CD4-positive, CD25-positive, alpha-beta regulatory T cell (primary cell): ENCODE measurements around the gene L3HYPDH. TPM values are rescaled to one million over a fixed set of nuclear protein-coding genes. Genes with fewer than 3 reads are reported as not detected.
A peak's percentile ranks its signal among the peaks of the same experiment; 100 is the strongest.

Experiments used
- ATAC-seq, 2 donors: fragments of 150-1000 bp; cut with Tn5 transposase; one replicate each; pipeline ENCODE4 v1.10.0; 2021; ENCODE audit warnings: low read depth in 2 of 2, moderate number of reproducible peaks in 2 of 2, moderate library complexity in 1 of 2
- DNase-seq, 3 donors: peaks; one replicate each; pipeline versions ENCODE4 v3.0.0 to v3.0.0-alpha.2; 2012 to 2022; ENCODE audit warnings: mixed read lengths in 1 of 3
- H3K27ac ChIP-seq: one replicate; pipeline ENCODE4 v1.7.0; 2013; ENCODE audit warnings: mild to moderate bottlenecking, low read length; ENCODE audit not compliant: insufficient read depth, poor library complexity, severe bottlenecking
- H3K27me3 ChIP-seq: one replicate; pipeline ENCODE4 v1.7.0; 2013; ENCODE audit warnings: low read length; ENCODE audit not compliant: control insufficient read depth, insufficient read depth
- H3K36me3 ChIP-seq: one replicate; pipeline ENCODE4 v1.7.0; 2013; ENCODE audit warnings: mild to moderate bottlenecking, low read length, moderate library complexity; ENCODE audit not compliant: control insufficient read depth, insufficient read depth
- H3K4me1 ChIP-seq: 2 replicates; pipeline ENCODE4 v1.7.0; 2013; ENCODE audit warnings: mild to moderate bottlenecking, low read length; ENCODE audit not compliant: insufficient read depth, control insufficient read depth, poor library complexity, severe bottlenecking
- H3K4me3 ChIP-seq: one replicate; pipeline ENCODE4 v1.7.0; 2013; ENCODE audit warnings: low read depth, mild to moderate bottlenecking, low read length, moderate library complexity
- H3K9me3 ChIP-seq, 2 experiments: 1 replicate in 1 of 2; 2 replicates in 1 of 2; pipeline ENCODE4 v1.7.0; 2013; ENCODE audit warnings: low read length in 2 of 2, mild to moderate bottlenecking in 1 of 2, moderate library complexity in 1 of 2; ENCODE audit not compliant: control insufficient read depth in 2 of 2
- H3K27ac Mint-ChIP-seq, 3 donors: one replicate each; pipeline ENCODE4 v1.8.0; 2020 to 2022; ENCODE audit warnings: mild to moderate bottlenecking in 3 of 3, mixed read lengths in 3 of 3, moderate library complexity in 2 of 3
- H3K27me3 Mint-ChIP-seq: one replicate; pipeline ENCODE4 v1.8.0; 2022; ENCODE audit warnings: mild to moderate bottlenecking, mixed read lengths
- H3K36me3 Mint-ChIP-seq: one replicate; pipeline ENCODE4 v1.8.0; 2020; ENCODE audit warnings: mixed read lengths
- H3K4me1 Mint-ChIP-seq, 4 donors: one replicate each; pipeline ENCODE4 v1.8.0; 2020 to 2022; ENCODE audit warnings: mixed read lengths in 4 of 4, mild to moderate bottlenecking in 1 of 4
- H3K4me3 Mint-ChIP-seq, 4 donors: one replicate each; pipeline ENCODE4 v1.8.0; 2020 to 2022; ENCODE audit warnings: mild to moderate bottlenecking in 4 of 4, mixed read lengths in 4 of 4, moderate library complexity in 3 of 4
- H3K9me3 Mint-ChIP-seq, 7 donors: one replicate each; pipeline ENCODE4 v1.8.0; 2020 to 2022; ENCODE audit warnings: mixed read lengths in 7 of 7, mild to moderate bottlenecking in 3 of 7, moderate library complexity in 2 of 7
- polyA plus RNA-seq, 4 donors: library from polyadenylated mRNA; unstranded; fragments of 300-500 nt; fragmentation: Illumina TruSeq; gene quantifications; one replicate each; pipeline ENCODE4 v1.2.3, GENCODE V29; 2021
- total RNA-seq: library from RNA; stranded (reverse); gene quantifications from one replicate; pipeline ENCODE4 v1.2.3, GENCODE V29; 2022

Gene L3HYPDH
- 20.6 TPM for total RNA-seq
- polyA plus RNA-seq = 1 to 10 TPM; 3.5 to 7.0 (median 5.0) TPM

DNA sequence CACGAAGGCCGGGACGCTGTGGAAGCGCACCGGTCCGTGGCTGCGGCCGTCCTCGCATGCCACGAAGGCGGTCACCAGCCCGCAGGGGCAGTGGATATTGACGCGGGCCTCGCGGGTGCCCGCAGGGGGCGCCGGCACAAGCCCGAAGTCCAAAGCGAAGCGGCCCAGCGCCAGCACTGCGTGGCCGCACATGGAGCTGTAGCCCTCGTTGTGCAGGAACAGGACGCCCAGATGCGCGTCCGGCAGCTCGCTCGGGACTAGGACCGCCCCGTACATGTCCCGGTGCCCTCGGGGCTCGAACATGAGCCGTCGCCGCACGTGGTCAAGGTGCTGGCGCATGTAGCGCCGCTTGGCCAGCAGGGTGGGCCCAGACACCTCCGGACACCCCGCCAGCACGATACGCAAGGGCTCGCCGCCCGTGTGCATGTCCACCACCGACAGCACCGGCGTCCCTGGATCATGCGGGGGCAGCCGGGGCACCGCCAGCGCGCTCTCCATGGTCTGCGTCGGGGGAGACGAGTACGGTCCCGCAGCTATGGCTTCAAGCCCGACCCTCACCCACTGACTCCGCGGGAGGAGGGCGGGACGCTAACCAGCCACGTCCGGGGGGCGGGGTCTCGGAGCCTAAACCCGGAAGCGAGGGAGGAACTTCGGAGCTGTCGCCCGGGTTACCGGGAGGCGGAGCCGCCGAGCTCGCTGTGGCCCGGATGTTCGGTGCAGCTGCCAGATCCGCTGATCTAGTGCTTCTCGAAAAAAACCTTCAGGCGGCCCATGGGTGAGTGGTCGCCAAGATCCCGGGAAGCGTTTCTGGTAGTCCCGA is at the start of gene L3HYPDH, which contains the start of gene JKAMP:
Gene L3HYPDH, minus strand, starts transcription at position 590 of the 820 bp plus-strand sequence. Its CDS starts 92 bp downstream, at position 498.
Gene JKAMP, plus strand, starts transcription at position 699 of the 820 bp plus-strand sequence. Its CDS starts 73 bp downstream, at position 772.
- peaks cover 28 to 74% (median 57%) of the 10 kb centered on the region in 4 donors for H3K4me1 Mint-ChIP-seq

DNA sequence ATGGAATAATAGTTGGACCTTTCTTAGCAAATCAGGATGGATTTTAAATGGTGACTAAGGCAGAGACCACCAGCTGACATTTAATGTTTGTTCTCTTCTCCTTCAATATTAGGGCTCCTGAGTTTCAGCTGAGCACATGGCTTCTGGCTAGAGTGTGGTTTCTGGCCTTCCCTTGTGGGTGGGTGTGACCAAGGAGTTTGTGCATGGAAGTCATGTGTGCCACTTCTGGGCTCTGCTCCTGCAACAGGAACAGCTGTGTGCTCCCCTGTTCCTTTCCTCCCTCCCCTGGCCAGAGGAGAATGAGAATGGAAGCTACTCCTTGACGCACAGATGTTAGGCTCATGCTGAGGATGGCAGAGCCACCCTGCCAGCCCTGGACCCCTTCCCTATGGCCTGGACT is 48.2 kb upstream of the L3HYPDH start:
- no peaks in the 10 kb centered on the region for H3K36me3 ChIP-seq
- H3K27ac ChIP-seq = no peak overlapping the region
- H3K9me3 ChIP-seq = peaks cover 0 to 9% of the 10 kb centered on the region in 2 experiments
- no peaks in the 10 kb centered on the region for H3K36me3 Mint-ChIP-seq
- no peak overlapping the region for H3K27ac Mint-ChIP-seq
- no peaks in the 10 kb centered on the region for H3K4me1 ChIP-seq
- ATAC-seq = no peak
- no peaks in the 10 kb centered on the region for H3K4me1 Mint-ChIP-seq
- peaks cover 0 to 10% (median 4%) of the 10 kb centered on the region in 7 donors for H3K9me3 Mint-ChIP-seq
- H3K4me3 Mint-ChIP-seq = no peak overlapping the region
- H3K27me3 ChIP-seq = peaks cover 2% of the 10 kb centered on the region
- no peak overlapping the region for H3K4me3 ChIP-seq
- peaks cover 28% of the 10 kb centered on the region for H3K27me3 Mint-ChIP-seq
- no peak for DNase-seq

More for the DNA sequence above, at the start of gene L3HYPDH, which contains the start of gene JKAMP:
- Histone ChIP-seq H3K27me3 (no peaks in the 10 kb centered on the region), H3K4me1 (peaks cover 55% of the 10 kb centered on the region), H3K4me3 (peak within 1 kb of the TSS; percentile 98), H3K9me3 (no peaks in the 10 kb centered on the region), H3K36me3 (peaks cover 16% of the 10 kb centered on the region), H3K27ac (peak within 1 kb of the TSS; percentile 73)
- Mint-ChIP-seq H3K9me3 (no peaks in the 10 kb centered on the region), H3K36me3 (peaks cover 12% of the 10 kb centered on the region), H3K4me3 (peak within 1 kb of the TSS; percentile 89 to 97 (median 96)), H3K27ac (peak within 1 kb of the TSS; percentile 54 to 95 (median 94)), H3K27me3 (peaks cover 4% of the 10 kb centered on the region)
- peak; percentile 96 to 98 (median 97) for DNase-seq
- ATAC-seq = peak; percentile 94 to 96

DNA sequence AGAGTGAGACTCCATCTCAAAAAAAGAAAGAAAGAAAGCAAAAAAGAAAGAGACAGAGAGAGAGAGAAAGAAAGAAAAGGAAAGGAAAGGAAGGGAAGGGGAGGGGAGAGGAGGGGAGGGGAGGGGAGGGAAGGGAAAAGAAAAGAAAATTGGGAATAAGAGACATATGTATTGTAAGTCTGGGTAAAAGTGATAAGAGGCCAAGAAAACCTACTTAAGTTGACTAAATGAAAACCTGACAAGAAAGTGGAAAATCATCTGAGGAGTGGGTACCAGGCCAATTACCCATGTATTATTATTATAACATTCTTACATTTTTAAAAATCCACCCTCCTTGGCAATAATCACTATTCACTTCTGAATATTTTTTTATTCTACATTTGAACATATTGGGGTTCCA is 46.1 kb upstream of the L3HYPDH start:
- Mint-ChIP-seq H3K27me3 (peaks cover 30% of the 10 kb centered on the region), H3K4me3 (no peak overlapping the region), H3K36me3 (no peaks in the 10 kb centered on the region), H3K4me1 (no peaks in the 10 kb centered on the region), H3K27ac (no peak overlapping the region), H3K9me3 (peaks cover 0 to 10% (median 4%) of the 10 kb centered on the region in 7 donors)
- Histone ChIP-seq H3K9me3 (peaks cover 0 to 9% of the 10 kb centered on the region in 2 experiments), H3K4me1 (no peaks in the 10 kb centered on the region), H3K27ac (no peak overlapping the region), H3K27me3 (peaks cover 2% of the 10 kb centered on the region), H3K36me3 (no peaks in the 10 kb centered on the region), H3K4me3 (no peak overlapping the region)
- ATAC-seq = no peak
- no peak for DNase-seq

DNA sequence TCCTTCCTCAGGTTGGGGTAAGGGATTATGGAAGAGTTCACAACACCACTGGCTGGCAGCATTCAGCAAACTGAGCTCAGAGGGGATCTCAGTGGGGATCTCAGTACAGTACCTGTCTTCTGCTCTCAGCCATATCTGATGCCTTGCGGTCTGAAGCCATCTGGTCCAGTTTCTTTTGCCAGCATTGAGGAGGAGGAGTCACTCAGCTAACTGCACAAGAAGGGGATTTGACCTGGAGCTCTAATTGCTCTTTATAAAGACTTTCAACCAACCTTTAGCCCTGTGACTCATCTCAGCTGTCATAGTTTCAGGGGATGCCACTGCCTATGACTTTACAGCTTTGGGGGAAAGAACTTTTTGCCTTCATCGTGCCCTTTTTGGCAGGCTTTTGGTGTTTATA is 45.0 kb upstream of the L3HYPDH start:
- peaks cover 0 to 10% (median 4%) of the 10 kb centered on the region in 7 donors for H3K9me3 Mint-ChIP-seq
- H3K27me3 ChIP-seq = peaks cover 2% of the 10 kb centered on the region
- H3K4me3 ChIP-seq = no peak overlapping the region
- no peaks in the 10 kb centered on the region for H3K4me1 Mint-ChIP-seq
- H3K4me1 ChIP-seq = no peaks in the 10 kb centered on the region
- no peak overlapping the region for H3K27ac ChIP-seq
- H3K9me3 ChIP-seq = peaks cover 0 to 9% of the 10 kb centered on the region in 2 experiments
- no peaks in the 10 kb centered on the region for H3K36me3 ChIP-seq
- no peak overlapping the region for H3K27ac Mint-ChIP-seq
- H3K36me3 Mint-ChIP-seq = no peaks in the 10 kb centered on the region
- ATAC-seq (no peak), DNase-seq (no peak)
- peaks cover 36% of the 10 kb centered on the region for H3K27me3 Mint-ChIP-seq
- no peak overlapping the region for H3K4me3 Mint-ChIP-seq

DNA sequence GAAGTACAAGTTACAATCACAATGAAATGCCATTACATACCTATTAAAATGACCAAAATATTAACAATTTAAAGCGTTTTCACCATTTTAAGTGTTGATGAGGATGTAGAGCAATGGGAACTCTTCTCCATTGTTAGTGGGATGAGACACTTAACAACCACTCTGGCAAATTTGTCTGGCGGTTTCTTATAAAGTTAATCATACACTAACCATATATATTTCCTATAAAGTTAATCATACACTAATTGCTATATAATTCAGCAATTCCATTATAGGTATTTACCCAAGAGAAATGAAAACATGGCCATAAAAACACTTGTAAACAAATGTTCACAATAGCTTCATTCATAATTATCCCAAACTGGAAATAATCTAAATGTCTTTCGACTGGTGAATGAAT is 36.0 kb upstream of the L3HYPDH start:
- no peak overlapping the region for H3K4me3 ChIP-seq
- H3K4me1 Mint-ChIP-seq = no peaks in the 10 kb centered on the region
- H3K27ac Mint-ChIP-seq = no peak overlapping the region
- H3K36me3 Mint-ChIP-seq = no peaks in the 10 kb centered on the region
- no peak overlapping the region for H3K4me3 Mint-ChIP-seq
- no peaks in the 10 kb centered on the region for H3K9me3 ChIP-seq
- no peaks in the 10 kb centered on the region for H3K36me3 ChIP-seq
- peaks cover 27% of the 10 kb centered on the region for H3K27me3 Mint-ChIP-seq
- H3K9me3 Mint-ChIP-seq = peaks cover 0 to 3% (median 0%) of the 10 kb centered on the region in 7 donors
- no peak for DNase-seq
- H3K27me3 ChIP-seq = no peaks in the 10 kb centered on the region
- H3K4me1 ChIP-seq = no peaks in the 10 kb centered on the region
- no peak overlapping the region for H3K27ac ChIP-seq
- ATAC-seq = no peak

DNA sequence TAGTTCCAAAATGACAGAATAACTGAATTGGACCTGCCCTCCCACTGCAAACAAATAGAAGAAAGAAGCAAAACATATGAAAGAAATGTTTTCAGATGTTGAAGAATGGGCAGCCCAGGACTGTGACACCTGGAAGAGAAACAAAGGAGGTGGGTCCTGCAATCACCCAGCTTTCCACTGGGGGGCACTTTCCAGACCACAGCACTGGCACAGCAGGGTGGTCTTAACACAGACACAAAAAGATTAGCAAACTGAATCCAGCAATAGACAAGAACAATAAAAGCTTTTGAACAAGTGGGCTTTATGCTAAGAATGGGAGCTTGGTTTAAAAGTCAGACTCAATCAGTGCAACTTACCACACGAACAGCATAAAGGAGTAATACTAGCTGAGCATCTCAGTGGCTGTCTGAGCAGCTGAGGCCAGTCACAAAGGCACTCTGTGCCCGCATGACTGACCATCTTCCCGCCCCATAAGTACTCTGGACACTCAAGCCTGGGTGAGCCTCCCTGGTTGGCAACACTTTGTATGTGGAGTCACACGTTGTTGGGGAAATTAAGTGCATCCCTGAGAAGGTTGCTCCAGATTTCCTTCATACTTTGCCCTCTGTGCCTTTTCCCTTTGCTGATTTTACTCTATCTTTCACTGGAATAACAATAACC is 27.8 kb upstream of the L3HYPDH start:
- H3K4me1 ChIP-seq = no peaks in the 10 kb centered on the region
- H3K9me3 Mint-ChIP-seq = peaks cover 0 to 3% (median 0%) of the 10 kb centered on the region in 7 donors
- H3K4me1 Mint-ChIP-seq = no peaks in the 10 kb centered on the region
- H3K27me3 Mint-ChIP-seq = peaks cover 14% of the 10 kb centered on the region
- no peak overlapping the region for H3K4me3 ChIP-seq
- no peak overlapping the region for H3K27ac Mint-ChIP-seq
- no peak overlapping the region for H3K4me3 Mint-ChIP-seq
- no peak overlapping the region for H3K27ac ChIP-seq
- no peaks in the 10 kb centered on the region for H3K36me3 Mint-ChIP-seq
- no peaks in the 10 kb centered on the region for H3K36me3 ChIP-seq
- DNase-seq (no peak), ATAC-seq (no peak)
- no peaks in the 10 kb centered on the region for H3K9me3 ChIP-seq
- H3K27me3 ChIP-seq = peaks cover 4% of the 10 kb centered on the region

DNA sequence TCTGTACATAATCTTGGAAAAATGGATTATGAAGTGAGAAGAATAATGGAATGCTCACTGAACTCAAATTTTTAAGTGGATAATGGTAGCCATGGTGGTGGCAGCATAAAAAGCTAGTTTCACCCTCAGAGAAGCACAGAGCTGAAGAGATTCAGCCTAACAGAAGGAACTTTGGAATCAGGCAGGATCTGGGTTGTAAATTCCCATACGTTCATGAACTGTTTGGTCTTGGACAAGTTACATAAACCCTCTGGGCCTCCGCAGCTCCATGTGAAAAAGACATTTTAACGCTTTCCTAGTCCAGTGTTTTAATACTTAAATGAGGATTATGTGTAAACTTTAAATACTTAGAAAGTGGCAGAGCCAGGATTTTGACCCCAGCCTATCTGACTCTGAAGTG is 26.8 kb upstream of the L3HYPDH start:
- DNase-seq = no peak
- Histone ChIP-seq H3K4me3 (no peak overlapping the region), H3K27me3 (peaks cover 4% of the 10 kb centered on the region), H3K9me3 (no peaks in the 10 kb centered on the region), H3K27ac (no peak overlapping the region), H3K4me1 (no peaks in the 10 kb centered on the region), H3K36me3 (no peaks in the 10 kb centered on the region)
- Mint-ChIP-seq H3K4me3 (no peak overlapping the region), H3K4me1 (no peaks in the 10 kb centered on the region), H3K27ac (no peak overlapping the region), H3K9me3 (peaks cover 0 to 3% (median 0%) of the 10 kb centered on the region in 7 donors), H3K36me3 (no peaks in the 10 kb centered on the region), H3K27me3 (peaks cover 14% of the 10 kb centered on the region)
- ATAC-seq = no peak
